GM23338 (cell line): ENCODE measurements around the gene IL16. TPM values are rescaled to one million over a fixed set of nuclear protein-coding genes. Genes with fewer than 3 reads are reported as not detected.

Source experiments
- ATAC-seq: fragments of 200-7000 bp; cut with Tn5 transposase; 3 replicates; pipeline ENCODE4 v1.9.1; 2020
- DNase-seq: peaks from one replicate; pipeline ENCODE4 v3.0.0-alpha.2; 2015; ENCODE audit warnings: low spot score
- H2AFZ ChIP-seq: fragments of 200-600 bp; sonication (generic); 2 replicates; pipeline ENCODE4 v1.8.0; 2016; ENCODE audit warnings: antibody characterized with exemption, mild to moderate bottlenecking, moderate library complexity
- H3F3A ChIP-seq: fragments of 200-600 bp; sonication (generic); replicated peaks from 2 replicates; pipeline ENCODE4 v1.8.0; 2017; ENCODE audit warnings: antibody characterized with exemption, mixed run types, low read depth
- H3K27ac ChIP-seq: fragments of 200-600 bp; sonication (generic); 2 replicates; pipeline ENCODE4 v1.6.1; 2016; ENCODE audit warnings: low read depth
- H3K27me3 ChIP-seq: fragments of 200-600 bp; sonication (generic); 2 replicates; pipeline ENCODE4 v1.8.0; 2016; ENCODE audit warnings: mild to moderate bottlenecking, mixed run types, moderate library complexity; ENCODE audit not compliant: insufficient read depth
- H3K36me3 ChIP-seq: fragments of 200-600 bp; sonication (generic); 2 replicates; pipeline ENCODE4 v1.8.0; 2016; ENCODE audit warnings: mild to moderate bottlenecking; ENCODE audit not compliant: insufficient read depth
- H3K4me1 ChIP-seq: fragments of 200-600 bp; sonication (generic); 2 replicates; pipeline ENCODE4 v1.8.0; 2016; ENCODE audit warnings: mild to moderate bottlenecking, moderate library complexity; ENCODE audit not compliant: insufficient read depth
- H3K4me2 ChIP-seq: fragments of 200-600 bp; sonication (generic); 2 replicates; pipeline ENCODE4 v1.7.1; 2017; ENCODE audit warnings: mixed run types
- H3K4me3 ChIP-seq: fragments of 200-600 bp; sonication (generic); 2 replicates; pipeline ENCODE4 v1.6.1; 2016; ENCODE audit warnings: mixed run types
- H3K79me2 ChIP-seq: fragments of 200-600 bp; sonication (generic); replicated peaks from 2 replicates; pipeline ENCODE4 v1.8.0; 2017; ENCODE audit warnings: mild to moderate bottlenecking; ENCODE audit not compliant: insufficient read depth
- H3K9me2 ChIP-seq: fragments of 200-600 bp; sonication (generic); 2 replicates; pipeline ENCODE4 v1.8.0; 2017; ENCODE audit not compliant: insufficient read depth
- H4K20me1 ChIP-seq: fragments of 200-600 bp; sonication (generic); replicated peaks from 2 replicates; pipeline ENCODE4 v1.8.0; 2017; ENCODE audit warnings: mild to moderate bottlenecking; ENCODE audit not compliant: insufficient read depth
- H3K27ac Mint-ChIP-seq: 2 replicates; pipeline ENCODE4 v1.8.0; 2020; ENCODE audit warnings: inconsistent platforms, mild to moderate bottlenecking, moderate library complexity, mixed read lengths
- H3K27me3 Mint-ChIP-seq: 3 replicates; pipeline ENCODE4 v1.8.0; 2022; ENCODE audit warnings: low read depth, mild to moderate bottlenecking, moderate library complexity, mixed read lengths, inconsistent platforms; ENCODE audit not compliant: insufficient read depth, poor library complexity
- H3K36me3 Mint-ChIP-seq: 3 replicates; pipeline ENCODE4 v1.8.0; 2021; ENCODE audit warnings: low read depth, mild to moderate bottlenecking, inconsistent platforms, moderate library complexity, mixed read lengths
- H3K4me1 Mint-ChIP-seq: 3 replicates; pipeline ENCODE4 v1.8.0; 2020; ENCODE audit warnings: mild to moderate bottlenecking, inconsistent platforms, mixed read lengths
- H3K4me3 Mint-ChIP-seq: 3 replicates; pipeline ENCODE4 v1.8.0; 2021; ENCODE audit warnings: moderate library complexity, mild to moderate bottlenecking, inconsistent platforms, mixed read lengths
- H3K9me3 Mint-ChIP-seq: 3 replicates; pipeline ENCODE4 v1.8.0; 2020; ENCODE audit warnings: moderate library complexity, mild to moderate bottlenecking, inconsistent platforms, mixed read lengths
- CREB1 ChIP-seq: fragments of 250-450 bp; sonication (Bioruptor Pico); IDR thresholded peaks from 2 replicates; pipeline ENCODE4 v1.5.0; 2020; ENCODE audit warnings: low read depth, mild to moderate bottlenecking, moderate library complexity
- EZH2 ChIP-seq: fragments of 200-600 bp; sonication (generic); IDR thresholded peaks from one replicate; pipeline ENCODE4 v1.8.0; 2017; ENCODE audit warnings: antibody characterized with exemption, mild to moderate bottlenecking, low read depth; ENCODE audit not compliant: unreplicated experiment
- EZH2phosphoT487 ChIP-seq: fragments of 200-600 bp; sonication (generic); IDR thresholded peaks from one replicate; pipeline ENCODE4 v1.8.1; 2018; ENCODE audit warnings: antibody characterized with exemption; ENCODE audit not compliant: unreplicated experiment
- JUNB ChIP-seq: IDR thresholded peaks from one replicate; pipeline ENCODE4 v1.6.1; 2016; ENCODE audit warnings: antibody characterized with exemption; ENCODE audit not compliant: unreplicated experiment
- NANOG ChIP-seq: IDR thresholded peaks from 2 replicates; pipeline ENCODE4 v1.6.1; 2016; ENCODE audit warnings: antibody characterized with exemption, borderline replicate concordance
- POLR2AphosphoS5 ChIP-seq: IDR thresholded peaks from 2 replicates; pipeline ENCODE4 v1.6.1; 2016; ENCODE audit warnings: antibody characterized with exemption, low read depth
- STAT1 ChIP-seq: IDR thresholded peaks from one replicate; pipeline ENCODE4 v1.6.1; 2016; ENCODE audit warnings: antibody characterized with exemption; ENCODE audit not compliant: unreplicated experiment
- ZNF114 ChIP-seq: fragments of 250-450 bp; sonication (Bioruptor Pico); IDR thresholded peaks from 2 replicates; pipeline ENCODE4 v1.5.0; 2020; ENCODE audit warnings: mild to moderate bottlenecking, moderate library complexity
- ZNF331 ChIP-seq: fragments of 250-450 bp; sonication (Bioruptor Pico); IDR thresholded peaks from 2 replicates; pipeline ENCODE4 v1.5.0; 2020; ENCODE audit warnings: low read depth, mild to moderate bottlenecking, moderate library complexity
- polyA plus RNA-seq: library from polyadenylated mRNA; unstranded; fragments of >200 nt; fragmentation: Nextera tagmentation; extraction: Ambion mirVana; gene quantifications from 2 replicates; pipeline ENCODE4 v1.2.1, GENCODE V29; 2016
- total RNA-seq: library from RNA; depleted of rRNA; stranded (reverse); fragments of >200 nt; shearing (Covaris generic); gene quantifications from 2 replicates; pipeline ENCODE4 v1.2.3, GENCODE V29; 2014
- TF ChIP-seq, protein P1 (sequence below): IDR thresholded peaks from 2 replicates; pipeline ENCODE4 v1.6.1; 2016; ENCODE audit warnings: antibody characterized with exemption
- TF ChIP-seq, protein P2 (sequence below): IDR thresholded peaks from one replicate; pipeline ENCODE4 v1.6.1; 2018; ENCODE audit warnings: antibody characterized with exemption; ENCODE audit not compliant: unreplicated experiment
- TF ChIP-seq, protein P3 (sequence below): fragments of 250-450 bp; sonication (Bioruptor Pico); IDR thresholded peaks from 2 replicates; pipeline ENCODE4 v1.5.0; 2020; ENCODE audit warnings: mild to moderate bottlenecking, moderate library complexity
- TF ChIP-seq, protein P4 (sequence below), 2 experiments: fragments of 200-600 bp in 1 of 2; sonication (generic) in 1 of 2; conservative IDR thresholded peaks; 2 replicates each; pipeline versions ENCODE4 v1.5.1 to v1.6.1; 2016 to 2017; ENCODE audit warnings: antibody characterized with exemption in 2 of 2, low read depth in 2 of 2, mild to moderate bottlenecking in 2 of 2, moderate library complexity in 1 of 2

The IL16 gene
- total and polyA plus RNA-seq, 2 experiments from 2014 or later = 0.29 TPM; not detected in 1

DNA sequence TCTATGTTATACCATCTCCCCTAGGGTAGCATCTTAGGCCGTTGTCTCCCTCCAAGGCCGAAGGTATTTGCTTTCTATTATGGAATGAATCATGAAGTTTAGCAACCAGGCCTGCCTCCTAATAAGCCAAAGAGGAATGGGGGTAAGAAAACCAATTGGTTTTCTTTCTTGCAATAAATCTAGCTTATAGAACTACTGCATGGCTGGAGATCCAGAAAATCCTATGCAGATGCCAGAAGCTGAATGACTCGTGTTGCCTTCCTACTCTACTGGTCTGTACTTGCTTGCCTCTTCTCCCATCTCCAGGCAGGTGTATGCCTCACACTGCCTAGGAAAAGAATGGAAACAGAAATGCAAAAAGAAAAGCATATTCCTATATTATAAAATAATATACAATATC, 31.1 kb upstream of the IL16 start:
- no peak for TF ChIP-seq ZNF114
- TF ChIP-seq NANOG = no peak
- TF ChIP-seq, protein P1, sequence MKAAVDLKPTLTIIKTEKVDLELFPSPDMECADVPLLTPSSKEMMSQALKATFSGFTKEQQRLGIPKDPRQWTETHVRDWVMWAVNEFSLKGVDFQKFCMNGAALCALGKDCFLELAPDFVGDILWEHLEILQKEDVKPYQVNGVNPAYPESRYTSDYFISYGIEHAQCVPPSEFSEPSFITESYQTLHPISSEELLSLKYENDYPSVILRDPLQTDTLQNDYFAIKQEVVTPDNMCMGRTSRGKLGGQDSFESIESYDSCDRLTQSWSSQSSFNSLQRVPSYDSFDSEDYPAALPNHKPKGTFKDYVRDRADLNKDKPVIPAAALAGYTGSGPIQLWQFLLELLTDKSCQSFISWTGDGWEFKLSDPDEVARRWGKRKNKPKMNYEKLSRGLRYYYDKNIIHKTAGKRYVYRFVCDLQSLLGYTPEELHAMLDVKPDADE = no peak
- TF ChIP-seq, protein P2, sequence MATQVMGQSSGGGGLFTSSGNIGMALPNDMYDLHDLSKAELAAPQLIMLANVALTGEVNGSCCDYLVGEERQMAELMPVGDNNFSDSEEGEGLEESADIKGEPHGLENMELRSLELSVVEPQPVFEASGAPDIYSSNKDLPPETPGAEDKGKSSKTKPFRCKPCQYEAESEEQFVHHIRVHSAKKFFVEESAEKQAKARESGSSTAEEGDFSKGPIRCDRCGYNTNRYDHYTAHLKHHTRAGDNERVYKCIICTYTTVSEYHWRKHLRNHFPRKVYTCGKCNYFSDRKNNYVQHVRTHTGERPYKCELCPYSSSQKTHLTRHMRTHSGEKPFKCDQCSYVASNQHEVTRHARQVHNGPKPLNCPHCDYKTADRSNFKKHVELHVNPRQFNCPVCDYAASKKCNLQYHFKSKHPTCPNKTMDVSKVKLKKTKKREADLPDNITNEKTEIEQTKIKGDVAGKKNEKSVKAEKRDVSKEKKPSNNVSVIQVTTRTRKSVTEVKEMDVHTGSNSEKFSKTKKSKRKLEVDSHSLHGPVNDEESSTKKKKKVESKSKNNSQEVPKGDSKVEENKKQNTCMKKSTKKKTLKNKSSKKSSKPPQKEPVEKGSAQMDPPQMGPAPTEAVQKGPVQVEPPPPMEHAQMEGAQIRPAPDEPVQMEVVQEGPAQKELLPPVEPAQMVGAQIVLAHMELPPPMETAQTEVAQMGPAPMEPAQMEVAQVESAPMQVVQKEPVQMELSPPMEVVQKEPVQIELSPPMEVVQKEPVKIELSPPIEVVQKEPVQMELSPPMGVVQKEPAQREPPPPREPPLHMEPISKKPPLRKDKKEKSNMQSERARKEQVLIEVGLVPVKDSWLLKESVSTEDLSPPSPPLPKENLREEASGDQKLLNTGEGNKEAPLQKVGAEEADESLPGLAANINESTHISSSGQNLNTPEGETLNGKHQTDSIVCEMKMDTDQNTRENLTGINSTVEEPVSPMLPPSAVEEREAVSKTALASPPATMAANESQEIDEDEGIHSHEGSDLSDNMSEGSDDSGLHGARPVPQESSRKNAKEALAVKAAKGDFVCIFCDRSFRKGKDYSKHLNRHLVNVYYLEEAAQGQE = no peak
- TF ChIP-seq, protein P3, sequence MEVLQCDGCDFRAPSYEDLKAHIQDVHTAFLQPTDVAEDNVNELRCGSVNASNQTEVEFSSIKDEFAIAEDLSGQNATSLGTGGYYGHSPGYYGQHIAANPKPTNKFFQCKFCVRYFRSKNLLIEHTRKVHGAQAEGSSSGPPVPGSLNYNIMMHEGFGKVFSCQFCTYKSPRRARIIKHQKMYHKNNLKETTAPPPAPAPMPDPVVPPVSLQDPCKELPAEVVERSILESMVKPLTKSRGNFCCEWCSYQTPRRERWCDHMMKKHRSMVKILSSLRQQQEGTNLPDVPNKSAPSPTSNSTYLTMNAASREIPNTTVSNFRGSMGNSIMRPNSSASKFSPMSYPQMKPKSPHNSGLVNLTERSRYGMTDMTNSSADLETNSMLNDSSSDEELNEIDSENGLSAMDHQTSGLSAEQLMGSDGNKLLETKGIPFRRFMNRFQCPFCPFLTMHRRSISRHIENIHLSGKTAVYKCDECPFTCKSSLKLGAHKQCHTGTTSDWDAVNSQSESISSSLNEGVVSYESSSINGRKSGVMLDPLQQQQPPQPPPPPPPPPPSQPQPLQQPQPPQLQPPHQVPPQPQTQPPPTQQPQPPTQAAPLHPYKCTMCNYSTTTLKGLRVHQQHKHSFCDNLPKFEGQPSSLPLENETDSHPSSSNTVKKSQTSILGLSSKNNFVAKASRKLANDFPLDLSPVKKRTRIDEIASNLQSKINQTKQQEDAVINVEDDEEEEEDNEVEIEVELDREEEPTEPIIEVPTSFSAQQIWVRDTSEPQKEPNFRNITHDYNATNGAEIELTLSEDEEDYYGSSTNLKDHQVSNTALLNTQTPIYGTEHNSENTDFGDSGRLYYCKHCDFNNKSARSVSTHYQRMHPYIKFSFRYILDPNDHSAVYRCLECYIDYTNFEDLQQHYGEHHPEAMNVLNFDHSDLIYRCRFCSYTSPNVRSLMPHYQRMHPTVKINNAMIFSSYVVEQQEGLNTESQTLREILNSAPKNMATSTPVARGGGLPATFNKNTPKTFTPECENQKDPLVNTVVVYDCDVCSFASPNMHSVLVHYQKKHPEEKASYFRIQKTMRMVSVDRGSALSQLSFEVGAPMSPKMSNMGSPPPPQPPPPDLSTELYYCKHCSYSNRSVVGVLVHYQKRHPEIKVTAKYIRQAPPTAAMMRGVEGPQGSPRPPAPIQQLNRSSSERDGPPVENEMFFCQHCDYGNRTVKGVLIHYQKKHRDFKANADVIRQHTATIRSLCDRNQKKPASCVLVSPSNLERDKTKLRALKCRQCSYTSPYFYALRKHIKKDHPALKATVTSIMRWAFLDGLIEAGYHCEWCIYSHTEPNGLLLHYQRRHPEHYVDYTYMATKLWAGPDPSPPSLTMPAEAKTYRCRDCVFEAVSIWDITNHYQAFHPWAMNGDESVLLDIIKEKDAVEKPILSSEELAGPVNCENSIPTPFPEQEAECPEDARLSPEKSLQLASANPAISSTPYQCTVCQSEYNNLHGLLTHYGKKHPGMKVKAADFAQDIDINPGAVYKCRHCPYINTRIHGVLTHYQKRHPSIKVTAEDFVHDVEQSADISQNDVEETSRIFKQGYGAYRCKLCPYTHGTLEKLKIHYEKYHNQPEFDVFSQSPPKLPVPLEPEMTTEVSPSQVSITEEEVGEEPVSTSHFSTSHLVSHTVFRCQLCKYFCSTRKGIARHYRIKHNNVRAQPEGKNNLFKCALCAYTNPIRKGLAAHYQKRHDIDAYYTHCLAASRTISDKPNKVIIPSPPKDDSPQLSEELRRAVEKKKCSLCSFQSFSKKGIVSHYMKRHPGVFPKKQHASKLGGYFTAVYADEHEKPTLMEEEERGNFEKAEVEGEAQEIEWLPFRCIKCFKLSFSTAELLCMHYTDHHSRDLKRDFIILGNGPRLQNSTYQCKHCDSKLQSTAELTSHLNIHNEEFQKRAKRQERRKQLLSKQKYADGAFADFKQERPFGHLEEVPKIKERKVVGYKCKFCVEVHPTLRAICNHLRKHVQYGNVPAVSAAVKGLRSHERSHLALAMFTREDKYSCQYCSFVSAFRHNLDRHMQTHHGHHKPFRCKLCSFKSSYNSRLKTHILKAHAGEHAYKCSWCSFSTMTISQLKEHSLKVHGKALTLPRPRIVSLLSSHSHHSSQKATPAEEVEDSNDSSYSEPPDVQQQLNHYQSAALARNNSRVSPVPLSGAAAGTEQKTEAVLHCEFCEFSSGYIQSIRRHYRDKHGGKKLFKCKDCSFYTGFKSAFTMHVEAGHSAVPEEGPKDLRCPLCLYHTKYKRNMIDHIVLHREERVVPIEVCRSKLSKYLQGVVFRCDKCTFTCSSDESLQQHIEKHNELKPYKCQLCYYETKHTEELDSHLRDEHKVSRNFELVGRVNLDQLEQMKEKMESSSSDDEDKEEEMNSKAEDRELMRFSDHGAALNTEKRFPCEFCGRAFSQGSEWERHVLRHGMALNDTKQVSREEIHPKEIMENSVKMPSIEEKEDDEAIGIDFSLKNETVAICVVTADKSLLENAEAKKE (CRISPR knock-in tag) = no peak
- no peak for TF ChIP-seq POLR2AphosphoS5
- TF ChIP-seq JUNB = no peak
- no peak for TF ChIP-seq EZH2phosphoT487
- no peak for TF ChIP-seq ZNF331
- TF ChIP-seq EZH2 = no peak
- TF ChIP-seq STAT1 = no peak
- no peak for TF ChIP-seq CREB1 (CRISPR knock-in tag)
- TF ChIP-seq, protein P4, sequence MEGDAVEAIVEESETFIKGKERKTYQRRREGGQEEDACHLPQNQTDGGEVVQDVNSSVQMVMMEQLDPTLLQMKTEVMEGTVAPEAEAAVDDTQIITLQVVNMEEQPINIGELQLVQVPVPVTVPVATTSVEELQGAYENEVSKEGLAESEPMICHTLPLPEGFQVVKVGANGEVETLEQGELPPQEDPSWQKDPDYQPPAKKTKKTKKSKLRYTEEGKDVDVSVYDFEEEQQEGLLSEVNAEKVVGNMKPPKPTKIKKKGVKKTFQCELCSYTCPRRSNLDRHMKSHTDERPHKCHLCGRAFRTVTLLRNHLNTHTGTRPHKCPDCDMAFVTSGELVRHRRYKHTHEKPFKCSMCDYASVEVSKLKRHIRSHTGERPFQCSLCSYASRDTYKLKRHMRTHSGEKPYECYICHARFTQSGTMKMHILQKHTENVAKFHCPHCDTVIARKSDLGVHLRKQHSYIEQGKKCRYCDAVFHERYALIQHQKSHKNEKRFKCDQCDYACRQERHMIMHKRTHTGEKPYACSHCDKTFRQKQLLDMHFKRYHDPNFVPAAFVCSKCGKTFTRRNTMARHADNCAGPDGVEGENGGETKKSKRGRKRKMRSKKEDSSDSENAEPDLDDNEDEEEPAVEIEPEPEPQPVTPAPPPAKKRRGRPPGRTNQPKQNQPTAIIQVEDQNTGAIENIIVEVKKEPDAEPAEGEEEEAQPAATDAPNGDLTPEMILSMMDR (conservative IDR thresholded peaks at IDR 0.05; ENCODE audit: low read depth in 2 of 2) = no peak
- Histone ChIP-seq H3F3A (no peaks in the 10 kb centered on the region), H3K79me2 (no peaks in the 10 kb centered on the region), H3K4me3 (no peak overlapping the region), H3K27me3 (no peaks in the 10 kb centered on the region), H2AFZ (no peak overlapping the region), H3K4me1 (no peaks in the 10 kb centered on the region), H3K27ac (no peak overlapping the region), H3K4me2 (no peak overlapping the region), H3K9me2 (0 out of 2 replicates have a peak, but pooled peaks cover 3% of the 10 kb centered on the region), H4K20me1 (no peaks in the 10 kb centered on the region), H3K36me3 (no peaks in the 10 kb centered on the region)
- H3K27me3 Mint-ChIP-seq = peaks cover 3% of the 10 kb centered on the region
- ATAC-seq (no peak), DNase-seq (no peak)
- H3K36me3 Mint-ChIP-seq = no peaks in the 10 kb centered on the region
- H3K4me1 Mint-ChIP-seq = no peaks in the 10 kb centered on the region
- H3K27ac Mint-ChIP-seq = no peak overlapping the region
- H3K9me3 Mint-ChIP-seq = peaks cover 8% of the 10 kb centered on the region; the same call in 2 of the 3 replicates
- H3K4me3 Mint-ChIP-seq = no peak overlapping the region
